Measurements from ENCODE around the gene TMEM87B. TPM values are rescaled to one million over a fixed set of nuclear protein-coding genes. Genes with fewer than 3 reads are reported as not detected.
"Not testable (repeated sequence)": the region's sequence is repeated elsewhere in the genome, so short reads cannot be mapped to it uniquely, and the experiment has no call there.

Gene TMEM87B
- polyA plus RNA-seq, 3 donors, result 18.2 to 22.8 (median 19.9) TPM

GRCh38 chr2:112031473-112032223 is 23.4 kb upstream of the TMEM87B start:
- no peak for DNase-seq

- no peak for DNase-seq
Measured at GRCh38 chr2:112032224-112032586, 22.9 kb upstream of the TMEM87B start.

- DNase-seq, result no peak
Measured at GRCh38 chr2:112032689-112033465, 22.2 kb upstream of the TMEM87B start.

GRCh38 chr2:112033600-112033999 is 21.5 kb upstream of the TMEM87B start:
- no peak for DNase-seq

GRCh38 chr2:112034924-112035323 is 20.1 kb upstream of the TMEM87B start:
- DNase-seq, result no peak

GRCh38 chr2:112035786-112036185 is 19.3 kb upstream of the TMEM87B start:
- DNase-seq, result no peak

- not testable (repeated sequence) for DNase-seq
Measured at GRCh38 chr2:112039556-112039955, 15.5 kb upstream of the TMEM87B start.

- DNase-seq, result not testable (repeated sequence)
Measured at GRCh38 chr2:112040066-112040465, 15.0 kb upstream of the TMEM87B start.

- not testable (repeated sequence) for DNase-seq
Measured at GRCh38 chr2:112041460-112041859, 13.6 kb upstream of the TMEM87B start.

GRCh38 chr2:112045446-112046014 is 9.5 kb upstream of the TMEM87B start:
- DNase-seq, result no peak

GRCh38 chr2:112046231-112046630 is 8.8 kb upstream of the TMEM87B start:
- no peak for DNase-seq

- DNase-seq, result no peak
Measured at GRCh38 chr2:112047537-112048235, 7.4 kb upstream of the TMEM87B start.

- DNase-seq, result no peak
Measured at GRCh38 chr2:112048236-112048592, 6.9 kb upstream of the TMEM87B start.

GRCh38 chr2:112048887-112049286 is 6.2 kb upstream of the TMEM87B start:
- DNase-seq, result peak; percentile 50

GRCh38 chr2:112050316-112050715 is 4.8 kb upstream of the TMEM87B start:
- no peak for DNase-seq

- DNase-seq, result peak; percentile 96
Measured at GRCh38 chr2:112053917-112054846, 887 bp upstream of the TMEM87B start.

- DNase-seq, result peak; percentile 81
Measured at GRCh38 chr2:112055730-112056625, 909 bp downstream of the TMEM87B start.

- DNase-seq, result no peak
Measured at GRCh38 chr2:112056626-112056987, 1.5 kb downstream of the TMEM87B start.

- DNase-seq, result no peak
Measured at GRCh38 chr2:112059671-112060070, 4.6 kb downstream of the TMEM87B start.

- no peak for DNase-seq
Measured at GRCh38 chr2:112061299-112061698, 6.2 kb downstream of the TMEM87B start.
